GM19238 (cell line): ENCODE results near the gene NR2F2.

Source experiments
- DNase-seq: peaks from one replicate; pipeline ENCODE4 v3.0.0; 2011; ENCODE audit warnings: low spot score; ENCODE audit not compliant: insufficient read length

Gene NR2F2

DNA sequence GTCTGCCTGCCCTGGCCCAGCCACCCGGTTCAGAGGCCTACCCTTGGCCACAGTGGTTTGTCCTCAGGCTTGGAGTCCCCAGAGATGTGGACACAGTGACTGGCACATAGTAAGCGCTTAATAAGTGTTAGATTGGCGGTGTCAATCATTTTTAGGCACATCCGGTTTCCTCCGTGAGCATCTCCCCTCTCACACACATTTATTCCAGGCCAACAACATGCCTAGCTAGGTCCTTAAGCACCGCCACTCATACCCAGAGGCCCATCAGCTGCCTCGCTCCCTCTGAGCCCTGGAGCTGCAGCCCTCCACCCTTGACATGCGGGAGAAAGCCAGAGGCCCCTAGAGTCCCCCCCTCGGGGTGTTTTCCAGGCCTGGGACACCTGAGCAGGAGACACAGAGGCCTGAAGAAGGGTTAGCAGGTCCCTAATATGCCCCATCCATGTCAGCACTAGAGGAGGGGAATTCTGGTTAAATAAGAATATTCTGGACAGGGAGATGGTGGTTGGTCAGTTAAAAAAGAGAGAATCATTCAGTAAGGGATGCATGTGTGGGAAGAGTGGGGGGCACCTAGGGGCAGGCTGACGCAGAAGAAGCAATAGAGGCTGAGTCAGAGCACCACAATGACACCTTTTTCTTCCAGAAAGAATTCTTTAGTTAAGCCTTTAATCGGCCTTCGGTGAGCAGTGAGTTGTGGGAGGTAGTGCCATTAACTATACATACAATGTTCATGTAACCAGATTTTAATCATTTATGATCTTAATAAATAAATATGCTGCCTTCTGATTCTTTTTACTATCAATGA, 22.3 kb downstream of the NR2F2 start:
- no peak for DNase-seq

DNA sequence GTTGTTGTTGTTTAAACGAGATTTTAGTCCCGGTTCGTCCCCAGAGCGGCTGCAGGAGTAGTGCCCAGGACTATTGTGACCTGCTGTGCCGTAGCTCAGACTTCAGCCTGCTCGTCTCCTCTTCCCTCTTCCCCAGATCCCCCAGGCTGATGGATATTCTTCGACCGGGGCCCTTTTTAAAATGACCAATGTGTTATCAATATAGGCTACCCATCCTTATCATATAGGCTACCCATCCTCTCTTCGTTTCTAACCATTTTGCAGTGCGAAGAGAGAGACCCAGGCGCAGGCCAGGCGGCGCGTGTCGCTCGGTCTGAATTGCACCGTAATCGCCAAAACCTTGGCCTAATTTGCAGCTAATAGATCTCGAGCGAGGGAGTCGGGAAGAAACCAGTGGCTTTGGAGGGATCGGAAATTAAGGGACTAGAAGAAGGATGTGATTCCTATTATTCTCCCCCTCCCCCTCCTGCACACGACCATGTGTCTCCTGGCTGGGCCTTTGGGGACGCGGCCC, 23.0 kb downstream of the NR2F2 start:
- DNase-seq = no peak

DNA sequence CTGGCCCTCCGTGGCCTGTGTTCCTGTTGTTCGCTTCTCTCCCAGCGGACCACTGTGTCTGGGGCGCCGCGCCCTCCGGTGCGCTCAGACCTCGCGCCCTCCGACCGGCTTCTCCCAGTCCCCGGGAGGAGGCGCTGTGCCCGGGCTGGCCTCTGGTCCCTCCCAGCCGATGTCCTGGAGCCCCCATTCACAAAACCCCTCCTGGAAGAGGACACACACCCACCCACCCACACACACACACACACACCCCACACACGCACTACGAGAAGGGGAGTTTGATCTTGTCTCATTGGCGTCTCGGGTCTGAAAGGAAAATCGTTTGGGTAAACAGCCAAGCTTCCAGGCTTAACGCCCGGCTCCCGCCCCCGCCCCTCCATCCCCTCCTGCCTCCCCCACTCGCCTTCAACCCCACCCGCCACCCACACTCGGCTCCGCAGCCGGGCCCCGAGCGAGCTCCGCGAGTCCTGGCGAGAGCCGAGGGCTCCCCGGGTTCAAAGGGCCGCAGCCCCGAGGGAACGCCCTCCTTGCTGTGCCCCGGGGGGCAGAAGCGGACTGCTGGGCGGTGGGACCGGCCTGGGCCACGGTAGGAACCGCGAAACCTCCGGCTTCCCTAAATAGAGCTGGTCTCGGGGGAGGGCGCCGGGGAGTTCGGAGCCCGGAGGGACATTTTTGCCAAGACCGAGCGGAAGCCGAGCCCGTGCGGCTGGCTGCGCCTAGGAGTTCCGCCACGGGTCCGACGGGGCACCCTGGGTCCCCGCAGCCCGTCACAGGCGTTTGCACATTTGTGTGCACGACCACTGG, 23.6 kb downstream of the NR2F2 start:
- no peak for DNase-seq

DNA sequence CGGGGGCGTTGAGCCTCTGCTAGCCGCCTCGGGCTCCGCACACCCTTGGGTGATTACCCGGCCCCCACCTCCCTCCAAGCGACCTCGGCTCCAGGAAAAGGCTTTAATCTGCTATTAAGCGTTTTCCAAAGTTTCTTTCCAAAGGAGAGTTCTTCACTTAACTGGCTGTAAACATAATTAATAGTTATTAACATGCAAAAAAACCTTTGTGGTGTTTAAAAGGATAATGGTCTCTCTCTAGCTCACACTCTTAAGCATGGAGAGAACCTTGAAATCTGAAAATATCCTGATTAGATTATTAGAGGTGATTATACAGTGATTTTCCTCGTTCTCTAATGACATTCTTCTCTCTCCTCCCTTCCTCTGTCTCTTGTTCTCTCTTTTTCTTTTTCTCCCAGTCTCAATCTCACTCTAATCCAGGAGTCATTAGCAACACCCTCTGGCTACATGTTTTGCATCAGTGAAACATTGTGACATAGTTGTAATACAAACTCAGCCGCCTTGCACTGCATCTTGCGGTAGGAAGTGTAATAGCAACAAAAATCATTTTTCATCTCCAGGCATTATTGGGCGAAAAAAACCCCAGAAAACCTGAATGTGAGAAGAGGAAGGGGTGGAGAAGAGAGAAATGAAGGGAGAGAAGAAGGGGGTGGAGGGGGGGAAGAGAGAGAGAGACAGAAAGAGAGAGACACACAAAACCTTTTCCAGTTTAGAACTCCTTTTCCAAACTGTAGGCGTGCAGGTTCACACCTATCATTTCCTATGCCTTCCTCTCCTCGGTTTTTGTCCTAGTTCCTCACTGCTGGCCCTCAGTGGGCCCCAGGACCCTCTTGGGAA, 24.4 kb downstream of the NR2F2 start:
- no peak for DNase-seq

DNA sequence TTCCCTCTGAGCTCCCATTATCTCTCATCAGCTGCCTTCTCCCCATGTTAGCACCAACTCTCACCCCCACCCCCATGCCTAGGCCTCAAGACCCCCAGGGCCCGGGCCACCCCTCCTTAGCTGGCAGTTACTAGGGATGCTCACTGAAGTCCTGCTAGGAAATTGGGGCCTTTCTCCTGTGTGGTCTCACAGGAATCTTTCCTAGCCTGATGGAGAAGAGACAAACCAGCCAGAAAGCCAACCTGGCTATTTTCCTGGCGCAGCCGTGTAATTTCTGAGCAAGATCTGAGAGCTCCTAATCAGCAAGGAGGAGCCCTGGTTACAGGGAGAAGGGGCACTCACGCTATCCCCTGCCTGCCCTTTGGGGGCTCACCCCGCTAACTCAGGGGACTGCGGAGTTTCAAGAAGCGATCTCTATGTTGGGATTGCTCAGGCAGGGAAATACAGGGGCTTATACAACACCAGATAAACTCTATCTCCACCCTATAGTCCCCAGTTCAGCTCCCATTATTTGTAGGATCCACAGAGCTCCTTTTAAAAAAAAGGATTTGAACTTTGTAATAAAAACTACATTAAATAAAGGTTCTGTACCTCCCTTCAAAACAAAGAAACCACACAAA, 25.2 kb downstream of the NR2F2 start:
- DNase-seq = no peak

DNA sequence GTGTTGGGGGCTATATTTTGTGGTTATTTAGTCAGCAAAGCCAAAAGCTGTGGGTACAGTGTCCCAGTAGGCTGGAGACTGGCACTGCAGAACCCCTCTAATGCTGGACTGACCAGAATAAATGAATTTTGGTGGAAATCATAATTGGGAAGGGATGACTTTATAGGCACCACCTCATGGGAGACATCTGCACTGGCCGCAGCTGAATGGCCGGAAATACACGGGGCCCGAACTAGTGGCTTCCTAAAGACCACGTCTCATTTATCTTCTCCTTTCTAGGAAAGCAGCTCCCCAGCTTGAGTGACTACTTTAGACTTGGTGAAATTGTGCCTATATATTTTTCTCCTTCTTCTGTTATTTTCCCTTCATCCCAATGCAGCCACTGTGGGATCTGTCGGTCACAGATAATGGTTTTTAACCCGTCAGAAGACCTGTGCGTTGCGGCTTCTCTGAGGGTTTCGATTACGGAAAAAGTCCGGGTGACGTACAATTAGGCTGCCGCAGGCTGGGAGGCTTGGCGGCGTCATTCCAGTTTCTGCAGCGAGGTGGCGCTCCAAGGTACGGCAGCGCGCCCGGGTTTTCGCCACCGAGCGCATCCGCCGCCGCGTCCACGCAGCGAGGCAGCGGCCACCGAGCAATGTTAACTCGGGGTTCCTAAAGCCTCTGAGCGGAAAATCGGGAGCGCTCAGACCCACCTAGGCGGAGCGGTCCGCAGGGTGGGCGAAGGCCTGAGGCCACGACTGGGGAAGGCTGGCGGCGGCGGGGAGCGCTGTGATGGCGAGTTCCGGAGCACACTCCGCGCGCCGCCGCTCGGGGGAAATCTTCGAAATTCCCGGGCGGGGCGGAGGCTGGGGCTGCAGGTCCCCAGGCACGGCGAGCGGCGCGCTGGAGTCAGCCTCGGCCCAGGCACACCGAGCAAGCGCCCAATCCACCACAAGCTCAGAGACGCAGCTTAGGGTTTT, 26.3 kb downstream of the NR2F2 start:
- peak; percentile 54 for DNase-seq

DNA sequence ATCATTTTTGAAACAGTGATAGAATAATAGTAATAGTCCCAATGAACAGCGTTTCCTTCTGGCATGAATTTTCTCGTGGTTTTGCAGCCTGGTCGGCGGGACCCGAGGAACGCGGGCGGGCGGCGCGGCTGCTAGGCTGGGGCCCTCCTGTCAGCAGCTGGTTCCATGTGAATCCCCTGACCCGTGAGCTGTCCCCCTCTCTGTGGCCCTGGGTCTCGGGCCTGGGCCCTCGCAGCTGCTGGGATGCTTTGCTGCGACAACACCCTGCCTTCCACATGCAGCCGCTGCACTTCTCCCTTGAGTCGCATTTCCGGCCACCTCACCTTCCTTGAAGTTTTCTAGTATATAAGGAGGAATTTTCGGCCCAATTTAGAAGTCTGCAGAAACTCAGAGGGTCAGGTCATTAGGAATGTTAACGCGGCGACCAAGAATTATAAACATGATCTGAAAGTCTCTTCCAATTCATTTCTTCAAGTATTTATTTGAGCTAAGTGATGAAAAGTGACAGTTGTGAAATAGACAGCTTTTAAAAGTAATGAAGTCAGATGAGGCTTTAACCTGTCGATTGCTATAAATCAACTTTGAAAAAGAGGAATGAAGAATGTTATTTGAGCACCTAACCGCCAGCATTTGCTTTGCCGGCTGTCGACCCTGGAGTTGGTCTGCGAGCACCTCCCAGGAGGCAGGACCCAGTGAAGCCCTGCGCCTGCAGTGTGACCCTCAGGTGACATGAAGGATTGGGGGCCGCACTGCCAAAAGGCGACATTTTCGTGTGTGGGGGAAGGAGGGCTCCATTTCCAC, 27.7 kb downstream of the NR2F2 start:
- DNase-seq = no peak

DNA sequence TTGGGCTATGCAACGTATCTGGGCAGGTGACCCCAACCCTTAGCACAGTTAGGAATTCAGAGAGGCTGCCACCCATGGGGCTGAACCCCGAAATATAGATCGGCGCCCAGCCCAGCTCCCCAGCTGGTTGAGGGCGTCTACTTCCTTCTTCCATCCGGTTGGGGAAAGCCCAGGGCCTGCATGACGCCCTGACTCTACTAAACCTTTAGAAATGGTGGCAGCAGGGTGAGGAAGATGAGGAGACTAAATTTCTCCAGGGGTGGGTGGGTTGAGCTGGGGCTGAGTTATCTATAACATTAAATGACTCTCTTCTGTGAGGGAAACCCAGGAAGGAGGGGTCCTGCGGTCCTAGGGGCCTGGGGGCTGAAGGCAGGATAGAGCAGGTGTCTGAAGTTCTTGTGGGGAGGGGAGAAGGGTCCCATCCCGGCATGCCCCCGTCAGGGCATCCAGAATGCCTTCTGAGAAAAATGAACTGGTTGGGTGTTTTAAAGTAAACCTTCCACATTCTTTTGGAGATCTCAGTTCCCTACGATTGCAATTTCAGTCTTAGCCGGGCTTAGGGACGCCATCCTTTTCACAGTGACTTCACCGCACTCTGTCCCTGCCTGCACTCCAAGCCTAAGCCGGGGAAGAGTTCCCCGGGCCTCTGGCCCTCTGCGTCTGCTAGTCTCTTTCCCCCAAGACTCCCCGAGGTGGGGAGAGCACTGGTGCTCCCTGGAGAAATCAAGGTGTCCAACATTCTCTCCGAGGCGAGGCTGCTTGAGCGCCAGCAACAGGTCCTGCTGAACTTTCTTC, 28.5 kb downstream of the NR2F2 start:
- no peak for DNase-seq

DNA sequence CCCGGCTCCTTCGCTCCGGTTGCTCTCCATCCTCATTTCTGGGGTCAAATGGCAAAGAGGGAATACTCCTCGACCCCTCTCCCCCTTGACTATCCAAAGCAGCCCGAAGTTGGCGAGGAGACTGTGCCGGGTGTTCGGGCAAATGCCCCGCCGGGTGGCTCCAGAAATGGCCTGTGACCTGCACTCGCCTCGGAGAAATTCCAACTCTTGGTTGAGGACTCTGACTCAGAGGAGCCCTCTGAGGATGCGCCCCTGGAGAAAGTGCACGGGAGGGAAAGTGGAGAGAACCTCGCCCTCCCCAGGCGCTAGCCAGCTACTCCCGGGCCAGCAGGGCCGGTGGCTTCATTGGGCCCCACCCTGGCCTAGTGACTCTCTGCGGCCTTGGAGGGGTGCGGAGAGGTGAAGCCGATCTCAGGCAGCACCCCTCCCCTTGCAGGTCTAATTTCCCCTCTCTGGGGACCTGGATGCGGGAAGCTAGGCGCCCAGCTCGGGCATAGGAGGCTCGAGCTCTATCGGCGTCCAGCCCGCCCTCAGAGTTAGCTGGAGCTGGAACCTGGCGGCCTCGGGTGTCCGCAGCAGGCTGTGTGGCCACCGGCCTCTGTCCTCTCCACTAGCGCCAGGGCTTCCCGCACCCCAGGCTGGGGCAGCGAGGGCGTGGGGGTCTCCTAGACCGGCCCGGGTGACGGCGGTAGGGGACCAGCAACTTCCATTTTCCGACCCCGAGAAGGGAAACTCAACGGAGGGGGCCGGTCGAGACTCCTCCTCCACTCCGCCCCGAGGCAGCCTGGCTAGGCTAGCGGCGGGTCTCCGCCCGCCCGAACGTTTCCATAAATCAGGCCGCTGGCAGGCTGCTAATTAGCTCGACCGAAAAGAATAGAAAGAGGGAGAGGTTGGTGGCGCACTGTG, 29.4 kb downstream of the NR2F2 start:
- no peak for DNase-seq

DNA sequence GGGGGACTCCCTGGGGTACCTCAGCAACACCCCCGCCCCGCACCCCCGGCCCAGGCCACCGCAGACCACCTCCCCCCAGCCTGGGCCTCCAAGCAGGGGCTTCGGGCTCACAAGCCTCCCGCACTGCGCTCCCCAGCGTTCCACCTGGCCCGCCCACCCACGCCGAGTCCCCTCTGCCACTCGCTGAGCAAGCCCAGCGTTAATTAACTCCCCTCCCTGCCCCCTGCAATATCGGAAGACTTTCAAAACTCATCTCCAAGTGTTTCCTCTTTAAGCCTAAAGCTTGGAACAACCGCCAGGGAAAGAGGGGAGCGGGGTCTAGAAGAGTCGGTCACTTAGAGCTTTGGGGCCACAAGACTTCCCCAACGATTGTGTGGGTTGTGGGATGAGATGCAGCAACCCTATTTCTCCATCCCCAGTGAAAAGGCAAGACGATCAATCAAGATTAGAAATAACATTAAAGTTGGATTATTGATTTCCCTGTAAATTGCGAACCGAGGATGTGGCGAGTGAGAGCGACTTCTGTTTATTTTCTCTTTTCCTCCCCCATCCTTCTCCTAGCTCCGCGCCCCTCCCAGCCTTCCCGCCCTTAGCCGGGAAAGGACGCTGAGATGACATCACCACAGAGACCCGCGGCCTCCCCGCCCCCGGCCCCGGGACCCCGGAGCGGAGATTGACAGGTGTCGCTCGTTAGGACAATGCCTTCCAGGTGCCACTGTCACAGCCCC, 30.2 kb downstream of the NR2F2 start:
- no peak for DNase-seq

DNA sequence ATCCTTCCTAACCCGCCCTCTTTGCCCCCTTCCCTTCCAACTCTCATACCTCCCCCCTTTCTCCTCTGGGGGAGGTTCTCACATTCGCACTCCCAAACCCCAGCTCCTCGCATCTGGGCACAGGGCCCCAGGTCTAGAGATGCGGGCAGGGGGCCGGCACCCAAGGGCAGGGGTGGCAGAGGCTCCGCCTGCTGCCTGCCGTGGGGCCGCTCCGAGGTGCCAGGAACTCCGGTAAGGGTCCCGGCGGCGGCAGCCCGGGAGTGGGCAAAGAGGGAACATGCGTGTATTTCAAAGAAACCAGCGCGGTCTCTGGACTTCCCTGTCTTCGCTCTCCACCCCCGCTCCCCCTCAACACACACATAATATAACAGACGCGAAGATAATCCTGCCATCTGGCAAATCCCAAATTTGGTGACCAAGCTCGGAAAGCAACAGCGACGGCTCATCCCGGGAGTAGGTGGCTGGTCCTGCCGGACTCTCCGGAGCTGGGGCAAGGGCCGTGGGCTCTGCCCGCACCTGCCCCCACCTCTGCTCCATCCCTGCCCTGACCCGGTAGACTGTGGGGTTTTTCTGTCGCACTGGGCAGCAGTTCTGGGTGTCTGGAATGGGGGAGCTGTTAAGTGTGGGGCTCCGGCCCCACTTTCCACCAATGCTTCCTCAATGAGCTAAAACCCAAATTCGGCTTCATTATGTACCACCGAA, 31.0 kb downstream of the NR2F2 start:
- no peak for DNase-seq

DNA sequence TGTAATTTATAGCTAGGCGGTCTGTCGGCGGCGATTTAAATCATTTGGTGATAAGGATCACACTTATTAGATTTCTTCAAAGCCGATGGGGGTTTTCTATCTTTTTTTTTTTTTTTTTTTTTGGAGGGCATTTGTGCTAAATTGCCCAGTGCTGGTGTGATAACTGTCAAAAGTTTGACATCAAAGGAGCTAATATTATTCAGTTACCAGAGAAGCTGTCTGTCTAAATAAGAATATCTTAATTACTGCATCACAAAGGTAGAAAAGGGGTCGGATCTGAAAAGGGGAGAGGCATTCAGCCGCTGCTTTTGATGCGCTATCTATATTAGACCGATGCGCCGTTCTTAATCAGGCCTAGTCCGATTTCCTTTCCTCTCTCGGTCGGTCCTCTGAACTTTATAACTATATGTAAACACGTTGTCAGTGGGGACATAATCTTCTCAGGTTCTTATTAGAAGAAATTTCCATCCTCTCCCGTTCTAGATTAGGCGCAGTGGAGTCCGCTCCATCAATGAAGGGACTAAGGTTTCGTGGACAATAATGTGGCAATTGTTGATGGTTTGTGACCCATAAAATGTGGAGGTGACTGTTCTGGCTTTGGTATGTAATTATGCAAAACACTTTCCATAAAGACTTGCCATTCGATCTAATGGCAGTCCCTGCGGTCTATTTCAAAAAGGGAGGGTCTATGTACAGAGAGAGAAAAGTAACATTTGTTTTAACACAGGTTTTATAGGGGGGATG, 31.7 kb downstream of the NR2F2 start:
- no peak for DNase-seq

DNA sequence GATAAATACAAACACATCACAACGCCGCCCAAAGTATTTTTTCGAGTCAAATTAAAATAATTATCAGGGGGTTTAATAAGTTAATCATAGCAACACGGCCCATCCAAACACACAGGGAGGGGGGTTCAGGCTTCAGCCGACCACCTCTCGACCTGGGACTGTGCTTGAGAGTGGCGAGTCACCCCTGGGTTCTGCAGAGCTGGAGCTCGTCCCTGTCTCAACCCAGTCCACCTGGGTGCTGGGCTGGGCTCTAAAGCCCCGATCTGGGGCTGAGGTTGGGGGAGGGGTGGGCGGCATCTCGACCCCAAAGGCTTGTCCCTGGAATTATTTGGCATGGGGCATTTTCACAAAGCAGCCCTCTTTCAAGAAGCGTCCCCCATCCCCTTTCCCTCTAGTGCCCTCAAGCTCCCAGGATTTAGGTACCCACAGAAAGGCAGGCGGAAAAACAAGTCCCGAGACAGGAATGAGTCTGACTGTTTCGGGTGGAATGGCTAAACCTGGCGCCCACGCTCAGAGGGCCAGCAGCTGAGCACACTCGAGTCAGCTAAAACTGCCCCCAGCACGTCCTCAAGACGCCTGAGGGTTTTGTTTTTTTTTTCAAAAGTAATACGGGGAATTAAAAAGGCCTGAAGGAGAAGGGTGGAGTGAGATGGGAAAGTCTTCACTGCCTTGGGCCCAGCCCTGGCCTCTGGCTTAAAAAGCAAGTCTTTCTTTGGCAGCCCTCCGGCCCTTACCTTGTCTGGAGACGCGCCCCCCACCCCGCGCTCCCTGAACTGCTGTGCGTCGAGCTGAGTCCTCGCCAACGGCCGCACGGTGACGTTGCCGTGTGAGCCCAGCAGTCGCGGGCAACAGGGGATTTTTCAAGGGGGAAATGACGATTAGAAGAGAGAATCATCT, 32.5 kb downstream of the NR2F2 start:
- no peak for DNase-seq

DNA sequence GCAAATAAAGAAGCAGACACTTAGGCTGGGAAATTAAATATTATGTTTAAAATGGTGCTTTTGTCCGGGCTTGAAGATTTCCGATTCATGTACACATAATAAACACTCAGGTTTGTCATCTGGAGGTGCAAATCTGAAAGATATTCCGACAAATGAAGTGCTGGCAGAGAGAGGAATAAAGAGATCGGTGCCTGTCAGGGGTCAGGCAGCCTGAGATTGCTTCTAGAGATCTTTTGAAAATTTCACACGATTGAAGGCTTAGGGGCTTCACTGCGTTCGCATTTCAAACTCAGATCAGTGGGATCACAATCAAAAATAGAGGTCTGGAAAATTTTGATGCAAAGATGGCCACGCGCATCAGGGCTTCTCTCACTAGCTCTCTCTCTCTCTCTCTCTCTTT, 33.2 kb downstream of the NR2F2 start:
- no peak for DNase-seq
